GM23338 (cell line): ENCODE results near the gene CTNNA2. TPM values are rescaled to one million over a fixed set of nuclear protein-coding genes. Genes with fewer than 3 reads are reported as not detected.

Experiments
- ATAC-seq: fragments of 200-7000 bp; cut with Tn5 transposase; 3 replicates; pipeline ENCODE4 v1.9.1; 2020
- DNase-seq: peaks from one replicate; pipeline ENCODE4 v3.0.0-alpha.2; 2015; ENCODE audit warnings: low spot score
- H2AFZ ChIP-seq: fragments of 200-600 bp; sonication (generic); 2 replicates; pipeline ENCODE4 v1.8.0; 2016; ENCODE audit warnings: antibody characterized with exemption, mild to moderate bottlenecking, moderate library complexity
- H3F3A ChIP-seq: fragments of 200-600 bp; sonication (generic); replicated peaks from 2 replicates; pipeline ENCODE4 v1.8.0; 2017; ENCODE audit warnings: antibody characterized with exemption, mixed run types, low read depth
- H3K27ac ChIP-seq: fragments of 200-600 bp; sonication (generic); 2 replicates; pipeline ENCODE4 v1.6.1; 2016; ENCODE audit warnings: low read depth
- H3K27me3 ChIP-seq: fragments of 200-600 bp; sonication (generic); 2 replicates; pipeline ENCODE4 v1.8.0; 2016; ENCODE audit warnings: mild to moderate bottlenecking, mixed run types, moderate library complexity; ENCODE audit not compliant: insufficient read depth
- H3K36me3 ChIP-seq: fragments of 200-600 bp; sonication (generic); 2 replicates; pipeline ENCODE4 v1.8.0; 2016; ENCODE audit warnings: mild to moderate bottlenecking; ENCODE audit not compliant: insufficient read depth
- H3K4me1 ChIP-seq: fragments of 200-600 bp; sonication (generic); 2 replicates; pipeline ENCODE4 v1.8.0; 2016; ENCODE audit warnings: mild to moderate bottlenecking, moderate library complexity; ENCODE audit not compliant: insufficient read depth
- H3K4me2 ChIP-seq: fragments of 200-600 bp; sonication (generic); 2 replicates; pipeline ENCODE4 v1.7.1; 2017; ENCODE audit warnings: mixed run types
- H3K4me3 ChIP-seq: fragments of 200-600 bp; sonication (generic); 2 replicates; pipeline ENCODE4 v1.6.1; 2016; ENCODE audit warnings: mixed run types
- H3K79me2 ChIP-seq: fragments of 200-600 bp; sonication (generic); replicated peaks from 2 replicates; pipeline ENCODE4 v1.8.0; 2017; ENCODE audit warnings: mild to moderate bottlenecking; ENCODE audit not compliant: insufficient read depth
- H3K9me2 ChIP-seq: fragments of 200-600 bp; sonication (generic); 2 replicates; pipeline ENCODE4 v1.8.0; 2017; ENCODE audit not compliant: insufficient read depth
- H4K20me1 ChIP-seq: fragments of 200-600 bp; sonication (generic); replicated peaks from 2 replicates; pipeline ENCODE4 v1.8.0; 2017; ENCODE audit warnings: mild to moderate bottlenecking; ENCODE audit not compliant: insufficient read depth
- H3K27ac Mint-ChIP-seq: 2 replicates; pipeline ENCODE4 v1.8.0; 2020; ENCODE audit warnings: inconsistent platforms, mild to moderate bottlenecking, moderate library complexity, mixed read lengths
- H3K27me3 Mint-ChIP-seq: 3 replicates; pipeline ENCODE4 v1.8.0; 2022; ENCODE audit warnings: low read depth, mild to moderate bottlenecking, moderate library complexity, mixed read lengths, inconsistent platforms; ENCODE audit not compliant: insufficient read depth, poor library complexity
- H3K36me3 Mint-ChIP-seq: 3 replicates; pipeline ENCODE4 v1.8.0; 2021; ENCODE audit warnings: low read depth, mild to moderate bottlenecking, inconsistent platforms, moderate library complexity, mixed read lengths
- H3K4me1 Mint-ChIP-seq: 3 replicates; pipeline ENCODE4 v1.8.0; 2020; ENCODE audit warnings: mild to moderate bottlenecking, inconsistent platforms, mixed read lengths
- H3K4me3 Mint-ChIP-seq: 3 replicates; pipeline ENCODE4 v1.8.0; 2021; ENCODE audit warnings: moderate library complexity, mild to moderate bottlenecking, inconsistent platforms, mixed read lengths
- H3K9me3 Mint-ChIP-seq: 3 replicates; pipeline ENCODE4 v1.8.0; 2020; ENCODE audit warnings: moderate library complexity, mild to moderate bottlenecking, inconsistent platforms, mixed read lengths
- CREB1 ChIP-seq: fragments of 250-450 bp; sonication (Bioruptor Pico); IDR thresholded peaks from 2 replicates; pipeline ENCODE4 v1.5.0; 2020; ENCODE audit warnings: low read depth, mild to moderate bottlenecking, moderate library complexity
- CTCF ChIP-seq, 2 experiments: fragments of 200-600 bp in 1 of 2; sonication (generic) in 1 of 2; conservative IDR thresholded peaks; 2 replicates each; pipeline versions ENCODE4 v1.5.1 to v1.6.1; 2016 to 2017; ENCODE audit warnings: antibody characterized with exemption in 2 of 2, low read depth in 2 of 2, mild to moderate bottlenecking in 2 of 2, moderate library complexity in 1 of 2
- EZH2 ChIP-seq: fragments of 200-600 bp; sonication (generic); IDR thresholded peaks from one replicate; pipeline ENCODE4 v1.8.0; 2017; ENCODE audit warnings: antibody characterized with exemption, mild to moderate bottlenecking, low read depth; ENCODE audit not compliant: unreplicated experiment
- EZH2phosphoT487 ChIP-seq: fragments of 200-600 bp; sonication (generic); IDR thresholded peaks from one replicate; pipeline ENCODE4 v1.8.1; 2018; ENCODE audit warnings: antibody characterized with exemption; ENCODE audit not compliant: unreplicated experiment
- JUNB ChIP-seq: IDR thresholded peaks from one replicate; pipeline ENCODE4 v1.6.1; 2016; ENCODE audit warnings: antibody characterized with exemption; ENCODE audit not compliant: unreplicated experiment
- NANOG ChIP-seq: IDR thresholded peaks from 2 replicates; pipeline ENCODE4 v1.6.1; 2016; ENCODE audit warnings: antibody characterized with exemption, borderline replicate concordance
- POLR2AphosphoS5 ChIP-seq: IDR thresholded peaks from 2 replicates; pipeline ENCODE4 v1.6.1; 2016; ENCODE audit warnings: antibody characterized with exemption, low read depth
- REST ChIP-seq: IDR thresholded peaks from one replicate; pipeline ENCODE4 v1.6.1; 2018; ENCODE audit warnings: antibody characterized with exemption; ENCODE audit not compliant: unreplicated experiment
- STAT1 ChIP-seq: IDR thresholded peaks from one replicate; pipeline ENCODE4 v1.6.1; 2016; ENCODE audit warnings: antibody characterized with exemption; ENCODE audit not compliant: unreplicated experiment
- ZNF114 ChIP-seq: fragments of 250-450 bp; sonication (Bioruptor Pico); IDR thresholded peaks from 2 replicates; pipeline ENCODE4 v1.5.0; 2020; ENCODE audit warnings: mild to moderate bottlenecking, moderate library complexity
- ZNF331 ChIP-seq: fragments of 250-450 bp; sonication (Bioruptor Pico); IDR thresholded peaks from 2 replicates; pipeline ENCODE4 v1.5.0; 2020; ENCODE audit warnings: low read depth, mild to moderate bottlenecking, moderate library complexity
- polyA plus RNA-seq: library from polyadenylated mRNA; unstranded; fragments of >200 nt; fragmentation: Nextera tagmentation; extraction: Ambion mirVana; gene quantifications from 2 replicates; pipeline ENCODE4 v1.2.1, GENCODE V29; 2016
- total RNA-seq: library from RNA; depleted of rRNA; stranded (reverse); fragments of >200 nt; shearing (Covaris generic); gene quantifications from 2 replicates; pipeline ENCODE4 v1.2.3, GENCODE V29; 2014
- TF ChIP-seq, protein P1 (sequence below): fragments of 250-450 bp; sonication (Bioruptor Pico); IDR thresholded peaks from 2 replicates; pipeline ENCODE4 v1.5.0; 2020; ENCODE audit warnings: mild to moderate bottlenecking, moderate library complexity
- TF ChIP-seq, protein P2 (sequence below): IDR thresholded peaks from 2 replicates; pipeline ENCODE4 v1.6.1; 2016; ENCODE audit warnings: antibody characterized with exemption

Gene CTNNA2
- total and polyA plus RNA-seq, 2 experiments from 2014 or later = 6.4 to 15.6 TPM

GRCh38 chr2:80002112-80002511 is 489.3 kb downstream of the CTNNA2 start:
- Histone ChIP-seq H3K79me2 (no peaks in the 10 kb centered on the region), H3K9me2 (no peaks in the 10 kb centered on the region), H3K36me3 (no peaks in the 10 kb centered on the region), H3K27ac (no peak overlapping the region), H4K20me1 (no peaks in the 10 kb centered on the region), H3K4me2 (no peak overlapping the region), H2AFZ (no peak overlapping the region), H3F3A (no peaks in the 10 kb centered on the region), H3K27me3 (peaks cover 10% of the 10 kb centered on the region), H3K4me3 (no peak overlapping the region), H3K4me1 (0 out of 2 replicates have a peak, but pooled peaks cover 5% of the 10 kb centered on the region)
- H3K9me3 Mint-ChIP-seq = no peaks in the 10 kb centered on the region
- no peak overlapping the region for H3K4me3 Mint-ChIP-seq
- peaks cover 10% of the 10 kb centered on the region for H3K27me3 Mint-ChIP-seq
- H3K4me1 Mint-ChIP-seq = no peaks in the 10 kb centered on the region
- no peaks in the 10 kb centered on the region for H3K36me3 Mint-ChIP-seq
- TF ChIP-seq POLR2AphosphoS5 (no peak), REST (no peak), NANOG (no peak), EZH2 (no peak), JUNB (no peak), CREB1 (no peak), STAT1 (no peak), ZNF331 (no peak), CTCF (conservative IDR thresholded peaks at IDR 0.05; ENCODE audit: low read depth in 2 of 2) (no peak), ZNF114 (CRISPR knock-in tag) (no peak), EZH2phosphoT487 (no peak)
- TF ChIP-seq, protein P1, sequence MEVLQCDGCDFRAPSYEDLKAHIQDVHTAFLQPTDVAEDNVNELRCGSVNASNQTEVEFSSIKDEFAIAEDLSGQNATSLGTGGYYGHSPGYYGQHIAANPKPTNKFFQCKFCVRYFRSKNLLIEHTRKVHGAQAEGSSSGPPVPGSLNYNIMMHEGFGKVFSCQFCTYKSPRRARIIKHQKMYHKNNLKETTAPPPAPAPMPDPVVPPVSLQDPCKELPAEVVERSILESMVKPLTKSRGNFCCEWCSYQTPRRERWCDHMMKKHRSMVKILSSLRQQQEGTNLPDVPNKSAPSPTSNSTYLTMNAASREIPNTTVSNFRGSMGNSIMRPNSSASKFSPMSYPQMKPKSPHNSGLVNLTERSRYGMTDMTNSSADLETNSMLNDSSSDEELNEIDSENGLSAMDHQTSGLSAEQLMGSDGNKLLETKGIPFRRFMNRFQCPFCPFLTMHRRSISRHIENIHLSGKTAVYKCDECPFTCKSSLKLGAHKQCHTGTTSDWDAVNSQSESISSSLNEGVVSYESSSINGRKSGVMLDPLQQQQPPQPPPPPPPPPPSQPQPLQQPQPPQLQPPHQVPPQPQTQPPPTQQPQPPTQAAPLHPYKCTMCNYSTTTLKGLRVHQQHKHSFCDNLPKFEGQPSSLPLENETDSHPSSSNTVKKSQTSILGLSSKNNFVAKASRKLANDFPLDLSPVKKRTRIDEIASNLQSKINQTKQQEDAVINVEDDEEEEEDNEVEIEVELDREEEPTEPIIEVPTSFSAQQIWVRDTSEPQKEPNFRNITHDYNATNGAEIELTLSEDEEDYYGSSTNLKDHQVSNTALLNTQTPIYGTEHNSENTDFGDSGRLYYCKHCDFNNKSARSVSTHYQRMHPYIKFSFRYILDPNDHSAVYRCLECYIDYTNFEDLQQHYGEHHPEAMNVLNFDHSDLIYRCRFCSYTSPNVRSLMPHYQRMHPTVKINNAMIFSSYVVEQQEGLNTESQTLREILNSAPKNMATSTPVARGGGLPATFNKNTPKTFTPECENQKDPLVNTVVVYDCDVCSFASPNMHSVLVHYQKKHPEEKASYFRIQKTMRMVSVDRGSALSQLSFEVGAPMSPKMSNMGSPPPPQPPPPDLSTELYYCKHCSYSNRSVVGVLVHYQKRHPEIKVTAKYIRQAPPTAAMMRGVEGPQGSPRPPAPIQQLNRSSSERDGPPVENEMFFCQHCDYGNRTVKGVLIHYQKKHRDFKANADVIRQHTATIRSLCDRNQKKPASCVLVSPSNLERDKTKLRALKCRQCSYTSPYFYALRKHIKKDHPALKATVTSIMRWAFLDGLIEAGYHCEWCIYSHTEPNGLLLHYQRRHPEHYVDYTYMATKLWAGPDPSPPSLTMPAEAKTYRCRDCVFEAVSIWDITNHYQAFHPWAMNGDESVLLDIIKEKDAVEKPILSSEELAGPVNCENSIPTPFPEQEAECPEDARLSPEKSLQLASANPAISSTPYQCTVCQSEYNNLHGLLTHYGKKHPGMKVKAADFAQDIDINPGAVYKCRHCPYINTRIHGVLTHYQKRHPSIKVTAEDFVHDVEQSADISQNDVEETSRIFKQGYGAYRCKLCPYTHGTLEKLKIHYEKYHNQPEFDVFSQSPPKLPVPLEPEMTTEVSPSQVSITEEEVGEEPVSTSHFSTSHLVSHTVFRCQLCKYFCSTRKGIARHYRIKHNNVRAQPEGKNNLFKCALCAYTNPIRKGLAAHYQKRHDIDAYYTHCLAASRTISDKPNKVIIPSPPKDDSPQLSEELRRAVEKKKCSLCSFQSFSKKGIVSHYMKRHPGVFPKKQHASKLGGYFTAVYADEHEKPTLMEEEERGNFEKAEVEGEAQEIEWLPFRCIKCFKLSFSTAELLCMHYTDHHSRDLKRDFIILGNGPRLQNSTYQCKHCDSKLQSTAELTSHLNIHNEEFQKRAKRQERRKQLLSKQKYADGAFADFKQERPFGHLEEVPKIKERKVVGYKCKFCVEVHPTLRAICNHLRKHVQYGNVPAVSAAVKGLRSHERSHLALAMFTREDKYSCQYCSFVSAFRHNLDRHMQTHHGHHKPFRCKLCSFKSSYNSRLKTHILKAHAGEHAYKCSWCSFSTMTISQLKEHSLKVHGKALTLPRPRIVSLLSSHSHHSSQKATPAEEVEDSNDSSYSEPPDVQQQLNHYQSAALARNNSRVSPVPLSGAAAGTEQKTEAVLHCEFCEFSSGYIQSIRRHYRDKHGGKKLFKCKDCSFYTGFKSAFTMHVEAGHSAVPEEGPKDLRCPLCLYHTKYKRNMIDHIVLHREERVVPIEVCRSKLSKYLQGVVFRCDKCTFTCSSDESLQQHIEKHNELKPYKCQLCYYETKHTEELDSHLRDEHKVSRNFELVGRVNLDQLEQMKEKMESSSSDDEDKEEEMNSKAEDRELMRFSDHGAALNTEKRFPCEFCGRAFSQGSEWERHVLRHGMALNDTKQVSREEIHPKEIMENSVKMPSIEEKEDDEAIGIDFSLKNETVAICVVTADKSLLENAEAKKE (CRISPR knock-in tag) = no peak
- TF ChIP-seq, protein P2, sequence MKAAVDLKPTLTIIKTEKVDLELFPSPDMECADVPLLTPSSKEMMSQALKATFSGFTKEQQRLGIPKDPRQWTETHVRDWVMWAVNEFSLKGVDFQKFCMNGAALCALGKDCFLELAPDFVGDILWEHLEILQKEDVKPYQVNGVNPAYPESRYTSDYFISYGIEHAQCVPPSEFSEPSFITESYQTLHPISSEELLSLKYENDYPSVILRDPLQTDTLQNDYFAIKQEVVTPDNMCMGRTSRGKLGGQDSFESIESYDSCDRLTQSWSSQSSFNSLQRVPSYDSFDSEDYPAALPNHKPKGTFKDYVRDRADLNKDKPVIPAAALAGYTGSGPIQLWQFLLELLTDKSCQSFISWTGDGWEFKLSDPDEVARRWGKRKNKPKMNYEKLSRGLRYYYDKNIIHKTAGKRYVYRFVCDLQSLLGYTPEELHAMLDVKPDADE = no peak
- ATAC-seq = no peak
- no peak overlapping the region for H3K27ac Mint-ChIP-seq
- no peak for DNase-seq
